ENCODE results near the gene EXTL2. TPM values are rescaled to one million over a fixed set of nuclear protein-coding genes. Genes with fewer than 3 reads are reported as not detected.

EXTL2 gene
- total RNA-seq, 3 donors from 2014 or later = 4.7 to 13.4 (median 4.8) TPM

GRCh38 chr1:100909018-100909417 is 14.4 kb upstream of the EXTL2 start:
- H3K9me3 ChIP-seq = no peaks in the 10 kb centered on the region
- ATAC-seq = no peak
- no peak for TF ChIP-seq CTCF (IDR thresholded peaks at IDR 0.05)
- no peak overlapping the region for H3K4me3 ChIP-seq
- no peaks in the 10 kb centered on the region for H3K4me1 ChIP-seq (ENCODE audit: low read depth)
- intact Hi-C loops (cut with DNase I, micrococcal nuclease) = no loop called here
- peaks cover 9% of the 10 kb centered on the region for H3K36me3 ChIP-seq (ENCODE audit: low read depth)
- DNase-seq = no peak

DNA sequence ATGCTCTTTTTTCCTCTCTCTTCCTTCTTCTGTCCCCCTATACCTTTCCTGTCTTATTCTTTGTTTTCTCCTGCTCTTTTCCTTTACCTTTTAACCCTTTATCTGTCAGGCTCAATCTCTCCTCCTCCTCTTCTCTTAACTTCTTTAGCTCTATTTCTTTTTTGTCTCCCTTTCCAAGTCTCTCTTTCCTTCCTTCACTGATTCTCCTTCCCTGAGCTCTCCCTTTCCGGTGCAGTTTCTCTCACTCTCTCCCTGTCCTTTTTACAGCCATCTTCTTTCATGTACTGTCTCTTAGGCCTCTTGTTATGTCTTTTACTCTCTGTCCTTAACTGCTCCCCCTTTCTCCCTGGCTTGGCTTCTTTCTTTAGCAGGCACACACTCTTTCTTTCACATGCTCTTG is 13.2 kb upstream of the EXTL2 start:
- ATAC-seq (no peak), DNase-seq (no peak)
- no peaks in the 10 kb centered on the region for H3K9me3 ChIP-seq
- TF ChIP-seq CTCF (IDR thresholded peaks at IDR 0.05) = no peak
- no peak overlapping the region for H3K4me3 ChIP-seq
- intact Hi-C loops (cut with DNase I, micrococcal nuclease) = no loop called here
- no peaks in the 10 kb centered on the region for H3K4me1 ChIP-seq (ENCODE audit: low read depth)
- H3K36me3 ChIP-seq (ENCODE audit: low read depth) = peaks cover 9% of the 10 kb centered on the region

- no peak for TF ChIP-seq CTCF (IDR thresholded peaks at IDR 0.05)
- peaks cover 2% of the 10 kb centered on the region for H3K36me3 ChIP-seq (ENCODE audit: low read depth)
- DNase-seq = no peak
- no peak overlapping the region for H3K4me3 ChIP-seq
- intact Hi-C loops (cut with DNase I, micrococcal nuclease) = no loop called here
- peaks cover 2% of the 10 kb centered on the region for H3K4me1 ChIP-seq (ENCODE audit: low read depth)
- no peaks in the 10 kb centered on the region for H3K9me3 ChIP-seq
- no peak for ATAC-seq
Measured at GRCh38 chr1:100905181-100905580, 10.5 kb upstream of the EXTL2 start.

GRCh38 chr1:100904528-100904927 is 9.9 kb upstream of the EXTL2 start:
- H3K4me1 ChIP-seq (ENCODE audit: low read depth) = peaks cover 8% of the 10 kb centered on the region
- ATAC-seq (no peak), DNase-seq (no peak)
- no peak for TF ChIP-seq CTCF (IDR thresholded peaks at IDR 0.05)
- H3K4me3 ChIP-seq = no peak overlapping the region
- no peaks in the 10 kb centered on the region for H3K36me3 ChIP-seq (ENCODE audit: low read depth)
- intact Hi-C loops (cut with DNase I, micrococcal nuclease) = no loop called here
- no peaks in the 10 kb centered on the region for H3K9me3 ChIP-seq

GRCh38 chr1:100903777-100904176 is 9.1 kb upstream of the EXTL2 start:
- no peak for DNase-seq
- Histone ChIP-seq H3K4me1 (ENCODE audit: low read depth) (peaks cover 8% of the 10 kb centered on the region), H3K9me3 (no peaks in the 10 kb centered on the region), H3K4me3 (no peak overlapping the region), H3K36me3 (ENCODE audit: low read depth) (no peaks in the 10 kb centered on the region)
- intact Hi-C loops (cut with DNase I, micrococcal nuclease) = no loop called here
- no peak for ATAC-seq
- TF ChIP-seq CTCF (IDR thresholded peaks at IDR 0.05) = no peak

- ATAC-seq (no peak), DNase-seq (no peak)
- intact Hi-C loops (cut with DNase I, micrococcal nuclease) = no loop called here
- no peak overlapping the region for H3K4me3 ChIP-seq
- H3K9me3 ChIP-seq = no peaks in the 10 kb centered on the region
- H3K36me3 ChIP-seq (ENCODE audit: low read depth) = no peaks in the 10 kb centered on the region
- no peak for TF ChIP-seq CTCF (IDR thresholded peaks at IDR 0.05)
- H3K4me1 ChIP-seq (ENCODE audit: low read depth) = peaks cover 15% of the 10 kb centered on the region
Measured at GRCh38 chr1:100902365-100902764, 7.7 kb upstream of the EXTL2 start.
